Right atrium auricular region (tissue), 2 donors: ENCODE measurements around the gene LIFR. TPM values are rescaled to one million over a fixed set of nuclear protein-coding genes. Genes with fewer than 3 reads are reported as not detected.
A peak's percentile ranks its signal among the peaks of the same experiment; 100 is the strongest.
"Not testable (repeated sequence)": the region's sequence is repeated elsewhere in the genome, so short reads cannot be mapped to it uniquely, and the experiment has no call there.

ENCODE experiments used
- DNase-seq: peaks from one replicate; pipeline ENCODE4 v3.0.0-alpha.2; 2019; ENCODE audit warnings: low spot score
- H3K27ac ChIP-seq, 2 donors: fragments of 200-600 bp; sonication (generic); 1 replicate in 1 of 2; 2 replicates in 1 of 2; pipeline ENCODE4 v1.5.1; 2016 to 2019
- H3K27me3 ChIP-seq, 2 donors: fragments of 200-600 bp; sonication (generic); one replicate each; pipeline versions ENCODE4 v1.5.1 to v1.6.0; 2017 to 2019
- H3K36me3 ChIP-seq: fragments of 200-600 bp; sonication (generic); one replicate; pipeline ENCODE4 v1.5.1; 2016
- H3K4me1 ChIP-seq, 2 donors: fragments of 200-600 bp; sonication (generic); one replicate each; pipeline versions ENCODE4 v1.5.1 to v1.6.0; 2017 to 2019
- H3K4me3 ChIP-seq, 2 donors: fragments of 200-600 bp; sonication (generic); 1 replicate in 1 of 2; 2 replicates in 1 of 2; pipeline ENCODE4 v1.5.1; 2017 to 2019; ENCODE audit warnings: mild to moderate bottlenecking in 1 of 2, moderate library complexity in 1 of 2
- H3K9me3 ChIP-seq, 2 donors: fragments of 200-600 bp; sonication (generic); one replicate each; pipeline ENCODE4 v1.5.1; 2019
- total RNA-seq, 2 donors: library from RNA; depleted of rRNA; stranded (reverse); fragments of >200 nt; gene quantifications; one replicate each; pipeline ENCODE4 v1.1.0, GENCODE V29; 2016
- TF ChIP-seq, protein P1 (sequence below), 2 donors: fragments of 200-600 bp; sonication (generic); IDR thresholded peaks; one replicate each; pipeline ENCODE4 v1.5.1; 2019; ENCODE audit warnings: antibody characterized with exemption in 2 of 2

LIFR gene
- total RNA-seq, 2 donors from 2014 or later = 38.9 to 58.0 TPM

DNA sequence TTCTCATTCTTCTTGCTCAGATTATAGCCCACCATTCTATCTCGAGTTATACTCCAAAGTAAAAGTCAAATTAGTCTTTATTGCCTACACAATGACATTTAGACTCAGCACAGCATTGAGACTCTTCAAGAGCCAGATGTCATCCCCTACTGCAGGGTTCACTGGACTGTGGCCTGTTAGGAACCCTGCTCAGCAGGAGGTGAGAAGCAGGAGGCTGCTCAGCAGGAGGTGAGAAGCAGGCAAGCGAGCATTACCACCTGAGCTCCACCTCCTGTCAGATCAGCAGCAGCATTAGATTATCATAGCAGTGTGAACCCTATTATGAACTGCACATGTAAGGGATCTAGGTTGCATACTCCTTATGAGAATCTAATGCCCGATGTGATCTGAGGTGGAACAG is 12.7 kb upstream of the LIFR start:
- TF ChIP-seq, protein P1, sequence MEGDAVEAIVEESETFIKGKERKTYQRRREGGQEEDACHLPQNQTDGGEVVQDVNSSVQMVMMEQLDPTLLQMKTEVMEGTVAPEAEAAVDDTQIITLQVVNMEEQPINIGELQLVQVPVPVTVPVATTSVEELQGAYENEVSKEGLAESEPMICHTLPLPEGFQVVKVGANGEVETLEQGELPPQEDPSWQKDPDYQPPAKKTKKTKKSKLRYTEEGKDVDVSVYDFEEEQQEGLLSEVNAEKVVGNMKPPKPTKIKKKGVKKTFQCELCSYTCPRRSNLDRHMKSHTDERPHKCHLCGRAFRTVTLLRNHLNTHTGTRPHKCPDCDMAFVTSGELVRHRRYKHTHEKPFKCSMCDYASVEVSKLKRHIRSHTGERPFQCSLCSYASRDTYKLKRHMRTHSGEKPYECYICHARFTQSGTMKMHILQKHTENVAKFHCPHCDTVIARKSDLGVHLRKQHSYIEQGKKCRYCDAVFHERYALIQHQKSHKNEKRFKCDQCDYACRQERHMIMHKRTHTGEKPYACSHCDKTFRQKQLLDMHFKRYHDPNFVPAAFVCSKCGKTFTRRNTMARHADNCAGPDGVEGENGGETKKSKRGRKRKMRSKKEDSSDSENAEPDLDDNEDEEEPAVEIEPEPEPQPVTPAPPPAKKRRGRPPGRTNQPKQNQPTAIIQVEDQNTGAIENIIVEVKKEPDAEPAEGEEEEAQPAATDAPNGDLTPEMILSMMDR (IDR thresholded peaks at IDR 0.05) = no peak
- Histone ChIP-seq H3K9me3 (no peaks in the 10 kb centered on the region), H3K27ac (no peak overlapping the region), H3K36me3 (no peaks in the 10 kb centered on the region), H3K4me1 (no peaks in the 10 kb centered on the region), H3K27me3 (no peaks in the 10 kb centered on the region), H3K4me3 (no peak overlapping the region)
- DNase-seq = no peak

DNA sequence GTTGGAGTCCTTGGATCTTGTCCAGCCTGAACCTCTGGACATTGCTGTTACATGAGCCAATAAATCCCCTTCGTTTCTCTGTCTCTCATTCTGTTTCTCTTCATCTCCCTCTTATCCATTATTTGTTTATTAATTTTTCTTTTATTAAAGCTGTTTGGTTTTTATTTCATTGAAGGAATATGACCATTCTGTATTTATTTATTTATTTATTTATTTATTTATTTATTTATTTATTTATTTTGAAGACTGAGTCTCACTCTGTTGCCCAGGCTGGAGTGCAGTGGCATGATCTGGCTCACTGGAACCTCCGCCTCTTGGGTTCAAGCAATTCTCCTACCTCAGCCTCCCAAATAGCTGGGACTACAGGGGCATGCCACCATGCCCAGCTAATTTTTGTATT is 10.9 kb upstream of the LIFR start:
- H3K36me3 ChIP-seq, H3K4me1 ChIP-seq, DNase-seq, H3K4me3 ChIP-seq, H3K27ac ChIP-seq, H3K9me3 ChIP-seq, H3K27me3 ChIP-seq: not testable (repeated sequence)

DNA sequence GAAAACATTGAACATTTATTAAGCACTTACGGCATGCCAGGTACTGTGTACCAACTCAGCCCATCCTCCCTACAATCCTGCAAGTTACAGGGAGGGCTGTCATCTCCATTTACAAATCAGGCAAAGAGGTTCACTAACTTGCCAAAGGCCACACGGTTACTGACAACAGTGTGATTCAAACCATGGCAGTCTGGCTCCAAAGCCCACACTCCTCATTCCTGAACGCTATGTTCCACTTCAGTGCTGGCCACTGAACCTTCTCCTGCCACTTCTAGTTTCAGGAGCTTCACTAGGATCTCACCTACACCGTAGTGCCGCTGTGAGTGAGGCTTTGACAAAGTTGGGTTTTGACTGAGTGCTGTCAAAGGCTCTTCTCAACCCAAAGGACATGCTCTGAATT is 7.2 kb upstream of the LIFR start:
- TF ChIP-seq, protein P1 (IDR thresholded peaks at IDR 0.05) = no peak
- Histone ChIP-seq H3K27ac (peak overlapping the region in 1 of 2 donors; percentile 71), H3K4me3 (no peak overlapping the region), H3K4me1 (no peaks in the 10 kb centered on the region), H3K9me3 (no peaks in the 10 kb centered on the region), H3K36me3 (no peaks in the 10 kb centered on the region), H3K27me3 (no peaks in the 10 kb centered on the region)
- DNase-seq = no peak

DNA sequence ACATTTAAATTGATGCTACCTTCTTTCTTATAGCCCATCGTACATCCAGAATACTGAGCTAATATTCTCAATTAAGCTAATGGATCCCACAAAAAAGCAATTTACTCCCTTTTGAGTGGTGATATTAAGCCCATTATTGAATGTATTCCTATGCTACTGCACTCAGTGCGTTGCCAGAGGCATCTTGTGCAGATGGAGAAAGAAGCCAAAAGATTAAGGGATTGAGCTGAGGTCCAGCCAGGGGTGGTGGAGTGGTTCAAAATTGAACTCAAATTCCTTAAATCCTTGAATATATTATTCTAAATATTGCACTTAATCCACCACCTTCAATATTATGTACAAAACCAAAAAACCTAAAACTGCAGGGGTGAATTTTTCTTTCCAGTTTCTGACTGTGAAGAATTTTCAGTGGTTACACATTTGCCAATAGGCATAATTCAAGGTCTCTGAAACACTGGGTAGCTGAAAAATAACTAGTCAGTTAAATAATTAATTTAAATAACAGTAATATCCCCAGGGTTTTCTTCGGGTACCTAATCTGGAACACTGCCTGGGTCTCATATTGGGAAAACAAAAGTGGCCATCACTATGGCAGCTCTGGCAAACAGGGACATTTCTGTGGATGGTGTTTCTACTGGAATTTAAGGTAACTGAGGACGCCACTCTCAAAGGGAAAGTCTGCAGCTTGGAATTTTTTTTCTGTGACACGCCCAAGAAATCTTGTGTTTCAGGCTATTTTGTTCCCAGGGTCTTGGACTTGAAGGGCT is 6.2 kb upstream of the LIFR start:
- DNase-seq = no peak
- Histone ChIP-seq H3K9me3 (no peaks in the 10 kb centered on the region), H3K27ac (no peak overlapping the region), H3K36me3 (no peaks in the 10 kb centered on the region), H3K4me3 (no peak overlapping the region), H3K4me1 (peaks cover 0 to 6% of the 10 kb centered on the region in 2 donors), H3K27me3 (no peaks in the 10 kb centered on the region)
- TF ChIP-seq, protein P1 (IDR thresholded peaks at IDR 0.05) = no peak

DNA sequence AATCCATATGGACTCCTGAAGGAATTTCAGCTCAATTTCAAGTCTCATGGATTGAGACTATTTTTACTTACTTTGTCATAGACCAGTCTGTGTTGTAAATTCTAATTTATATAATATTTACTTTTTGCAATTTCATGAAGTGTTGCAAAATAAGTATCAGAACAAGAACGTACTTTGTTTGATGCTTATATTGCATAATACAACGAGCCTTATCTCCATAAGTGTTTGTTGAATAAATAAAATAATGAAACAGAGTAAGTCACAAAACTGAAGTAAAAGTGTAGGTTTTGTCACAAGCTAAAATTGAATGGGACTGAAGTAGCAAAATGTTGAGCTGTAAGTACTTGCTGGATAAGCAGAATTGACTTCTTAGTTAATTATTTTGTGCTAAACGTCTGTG is 3.0 kb upstream of the LIFR start:
- Histone ChIP-seq H3K4me3 (no peak overlapping the region), H3K36me3 (no peaks in the 10 kb centered on the region), H3K9me3 (no peaks in the 10 kb centered on the region), H3K27ac (no peak overlapping the region), H3K27me3 (no peaks in the 10 kb centered on the region), H3K4me1 (peaks cover 0 to 13% of the 10 kb centered on the region in 2 donors)
- TF ChIP-seq, protein P1 (IDR thresholded peaks at IDR 0.05) = no peak
- no peak for DNase-seq

DNA sequence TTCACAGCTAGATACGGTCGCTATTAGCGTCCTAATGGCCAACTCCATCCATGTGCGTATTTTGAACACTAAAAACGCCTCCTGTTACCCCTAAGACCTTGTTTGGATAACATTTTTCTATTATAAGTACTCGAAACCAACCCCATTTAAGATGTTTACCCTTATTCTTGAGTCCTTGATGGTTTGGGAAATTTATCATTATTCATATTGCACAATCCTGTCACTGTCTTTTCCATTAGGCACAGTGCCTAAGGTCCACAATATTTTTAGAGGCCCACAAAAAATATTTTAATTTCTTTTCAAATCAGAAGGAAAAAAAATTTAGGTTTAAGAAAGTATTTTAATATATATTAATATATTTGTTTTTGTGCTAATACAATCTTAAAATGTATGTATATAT is 1.3 kb upstream of the LIFR start:
- DNase-seq = no peak
- Histone ChIP-seq H3K9me3 (no peaks in the 10 kb centered on the region), H3K27me3 (no peaks in the 10 kb centered on the region), H3K27ac (peak overlapping the region; percentile 98 to 99), H3K36me3 (no peaks in the 10 kb centered on the region), H3K4me3 (peak overlapping the region; percentile 90 to 96), H3K4me1 (peaks cover 0 to 20% of the 10 kb centered on the region in 2 donors)
- TF ChIP-seq, protein P1 (IDR thresholded peaks at IDR 0.05) = no peak
